H1 (cell line): Measurements from ENCODE around the gene TRAF3IP1.

Experiments
- ATF2 ChIP-seq: IDR thresholded peaks from 2 replicates; pipeline ENCODE4 v1.6.1; 2012; ENCODE audit warnings: low read length, inconsistent platforms
- JUN ChIP-seq: IDR thresholded peaks from 2 replicates; pipeline ENCODE4 v1.6.1; 2011; ENCODE audit warnings: low read depth, mild to moderate bottlenecking, improper control_type of control experiment, low read length
- JUND ChIP-seq: IDR thresholded peaks from 2 replicates; pipeline ENCODE4 v1.6.1; 2011; ENCODE audit warnings: mild to moderate bottlenecking, improper control_type of control experiment, low read length
- RAD21 ChIP-seq, 2 experiments: IDR thresholded peaks in 1 of 2; conservative IDR thresholded peaks in 1 of 2; 2 replicates each; pipeline ENCODE4 v1.6.1; 2011; ENCODE audit warnings: low read depth in 2 of 2, low read length in 2 of 2, improper control_type of control experiment in 1 of 2, inconsistent platforms in 1 of 2, mild to moderate bottlenecking in 1 of 2, moderate library complexity in 1 of 2
- RFX5 ChIP-seq: IDR thresholded peaks from 2 replicates; pipeline ENCODE4 v1.6.1; 2011; ENCODE audit warnings: low read depth, low read length, improper control_type of control experiment, borderline replicate concordance
- RXRA ChIP-seq: IDR thresholded peaks from 2 replicates; pipeline ENCODE4 v1.6.1; 2011; ENCODE audit warnings: low read depth, mild to moderate bottlenecking, low read length, moderate library complexity; ENCODE audit not compliant: insufficient read depth
- TAF1 ChIP-seq: IDR thresholded peaks from 2 replicates; pipeline ENCODE4 v1.6.1; 2011; ENCODE audit warnings: mild to moderate bottlenecking, low read depth, low read length
- TBP ChIP-seq: IDR thresholded peaks from 2 replicates; pipeline ENCODE4 v1.6.1; 2011; ENCODE audit warnings: low read depth, low read length, improper control_type of control experiment
- USF2 ChIP-seq: IDR thresholded peaks from 2 replicates; pipeline ENCODE4 v1.6.1; 2011; ENCODE audit warnings: low read length, improper control_type of control experiment
- TF ChIP-seq, protein P1 (sequence below), 3 experiments: IDR thresholded peaks; 1 replicate in 2 of 3; 2 replicates in 1 of 3; pipeline versions ENCODE4 v1.5.1 to v1.6.1; 2011; ENCODE audit warnings: low read length in 3 of 3, mild to moderate bottlenecking in 3 of 3, inconsistent platforms in 2 of 3, low read depth in 1 of 3, moderate library complexity in 1 of 3; ENCODE audit not compliant: insufficient read depth in 1 of 3; ENCODE audit errors: control extremely low read depth in 1 of 3

DNA sequence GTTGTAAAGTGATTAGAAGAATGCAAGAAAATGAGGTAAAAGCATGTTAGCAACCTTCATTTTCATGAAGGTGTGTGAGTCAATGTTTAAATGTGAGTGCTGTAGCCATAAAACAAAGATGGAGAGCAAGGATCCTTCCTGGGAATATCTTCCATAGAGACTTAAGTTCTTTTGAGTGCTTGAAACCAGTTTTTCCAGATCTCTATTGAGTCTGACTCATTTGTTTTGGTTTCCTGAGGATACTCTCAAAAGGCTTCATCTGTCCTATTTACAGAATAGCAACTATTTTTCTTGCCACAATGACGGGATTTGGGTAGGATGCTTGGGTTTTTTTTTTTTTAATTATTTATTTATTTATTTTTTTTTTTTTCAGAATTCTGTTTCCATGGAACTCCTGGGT is 60.5 kb downstream of the TRAF3IP1 start:
- TF ChIP-seq JUN = no peak
- no peak for TF ChIP-seq RAD21 (IDR thresholded peaks at IDR 0.05 in 1 of 2, conservative IDR thresholded peaks at IDR 0.05 in 1 of 2; ENCODE audit: low read depth in 2 of 2, low read length in 2 of 2)
- no peak for TF ChIP-seq USF2
- TF ChIP-seq, protein P1, sequence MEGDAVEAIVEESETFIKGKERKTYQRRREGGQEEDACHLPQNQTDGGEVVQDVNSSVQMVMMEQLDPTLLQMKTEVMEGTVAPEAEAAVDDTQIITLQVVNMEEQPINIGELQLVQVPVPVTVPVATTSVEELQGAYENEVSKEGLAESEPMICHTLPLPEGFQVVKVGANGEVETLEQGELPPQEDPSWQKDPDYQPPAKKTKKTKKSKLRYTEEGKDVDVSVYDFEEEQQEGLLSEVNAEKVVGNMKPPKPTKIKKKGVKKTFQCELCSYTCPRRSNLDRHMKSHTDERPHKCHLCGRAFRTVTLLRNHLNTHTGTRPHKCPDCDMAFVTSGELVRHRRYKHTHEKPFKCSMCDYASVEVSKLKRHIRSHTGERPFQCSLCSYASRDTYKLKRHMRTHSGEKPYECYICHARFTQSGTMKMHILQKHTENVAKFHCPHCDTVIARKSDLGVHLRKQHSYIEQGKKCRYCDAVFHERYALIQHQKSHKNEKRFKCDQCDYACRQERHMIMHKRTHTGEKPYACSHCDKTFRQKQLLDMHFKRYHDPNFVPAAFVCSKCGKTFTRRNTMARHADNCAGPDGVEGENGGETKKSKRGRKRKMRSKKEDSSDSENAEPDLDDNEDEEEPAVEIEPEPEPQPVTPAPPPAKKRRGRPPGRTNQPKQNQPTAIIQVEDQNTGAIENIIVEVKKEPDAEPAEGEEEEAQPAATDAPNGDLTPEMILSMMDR (IDR thresholded peaks at IDR 0.05; ENCODE audit: control extremely low read depth in 1 of 3, insufficient read depth in 1 of 3, low read depth in 1 of 3, low read length in 3 of 3) = no peak
- TF ChIP-seq RXRA = no peak
- no peak for TF ChIP-seq RFX5
- no peak for TF ChIP-seq JUND
- TF ChIP-seq TAF1 = no peak
- TF ChIP-seq TBP = no peak
- no peak for TF ChIP-seq ATF2
